Measurements from ENCODE around the gene NUMBL.

DNA sequence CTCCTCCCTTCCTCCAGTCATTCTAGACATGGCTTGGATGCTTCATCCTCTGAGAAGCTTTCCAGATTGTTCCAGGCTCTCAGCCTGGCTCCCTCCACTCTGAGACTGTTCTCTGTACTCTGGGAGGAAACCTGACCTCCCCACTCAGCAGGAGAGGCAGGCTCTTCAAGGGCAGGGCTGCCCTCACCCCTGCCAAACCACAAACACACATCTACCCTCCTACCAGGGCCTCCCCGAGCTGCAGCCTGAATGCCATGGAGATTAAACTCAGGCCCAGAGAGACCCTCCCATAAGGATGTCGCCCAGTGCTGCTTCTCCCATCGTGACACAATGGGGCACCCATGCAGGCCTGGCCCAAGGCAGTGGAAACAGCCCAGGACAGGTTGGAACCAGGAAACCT lies 16.2 kb downstream of the NUMBL start:
- no peak for TF ChIP-seq CTCF (IDR thresholded peaks at IDR 0.05 in 4 of 5, conservative IDR thresholded peaks at IDR 0.05 in 1 of 5)
- no peak for TF ChIP-seq POLR2A (IDR thresholded peaks at IDR 0.05)

Measured in gastrocnemius medialis (tissue), 4 donors.